DND-41 (cell line): ENCODE results near the gene CD58.
"Not testable (repeated sequence)": the region's sequence is repeated elsewhere in the genome, so short reads cannot be mapped to it uniquely, and the experiment has no call there.

Source experiments
- ATAC-seq: fragments of 200-7000 bp; cut with Tn5 transposase; 3 replicates; pipeline ENCODE4 v1.9.1; 2021; ENCODE audit warnings: low read depth; ENCODE audit not compliant: insufficient read depth
- DNase-seq: peaks from one replicate; pipeline ENCODE4 v3.0.0-alpha.2; 2020
- H2AFZ ChIP-seq: 2 replicates; pipeline ENCODE4 v1.6.0; 2012; ENCODE audit warnings: low read depth, low read length
- H3K27ac ChIP-seq: 2 replicates; pipeline ENCODE4 v1.5.1; 2012; ENCODE audit warnings: low read length, inconsistent platforms
- H3K27me3 ChIP-seq: fragments of 200-600 bp; sonication (generic); 2 replicates; pipeline ENCODE4 v1.6.0; 2012; ENCODE audit warnings: low read length, mild to moderate bottlenecking, inconsistent platforms; ENCODE audit not compliant: insufficient read depth, poor library complexity
- H3K36me3 ChIP-seq: 2 replicates; pipeline ENCODE4 v1.5.1; 2012; ENCODE audit warnings: low read length, inconsistent platforms; ENCODE audit not compliant: insufficient read depth
- H3K4me1 ChIP-seq: 2 replicates; pipeline ENCODE4 v1.5.1; 2012; ENCODE audit warnings: mild to moderate bottlenecking, low read length; ENCODE audit not compliant: insufficient read depth
- H3K4me2 ChIP-seq: 2 replicates; pipeline ENCODE4 v1.6.0; 2012; ENCODE audit warnings: mild to moderate bottlenecking, moderate library complexity, low read length, inconsistent platforms; ENCODE audit not compliant: insufficient read depth
- H3K4me3 ChIP-seq, 2 experiments: fragments of 200-600 bp in 1 of 2; shearing (Covaris generic) in 1 of 2; 2 replicates each; pipeline ENCODE4 v1.5.1; 2012 to 2016; ENCODE audit warnings: inconsistent platforms in 2 of 2, low read length in 2 of 2, mild to moderate bottlenecking in 2 of 2, low read depth in 1 of 2, moderate library complexity in 1 of 2
- H3K79me2 ChIP-seq: 2 replicates; pipeline ENCODE4 v1.6.0; 2012; ENCODE audit warnings: low read length, inconsistent platforms; ENCODE audit not compliant: insufficient read depth
- H3K9ac ChIP-seq: 2 replicates; pipeline ENCODE4 v1.6.0; 2012; ENCODE audit warnings: low read depth, mild to moderate bottlenecking, inconsistent platforms, low read length, moderate library complexity
- H3K9me3 ChIP-seq: 2 replicates; pipeline ENCODE4 v1.5.1; 2012; ENCODE audit warnings: low read length, moderate library complexity, mild to moderate bottlenecking, inconsistent platforms; ENCODE audit not compliant: insufficient read depth, severe bottlenecking
- H4K20me1 ChIP-seq: 2 replicates; pipeline ENCODE4 v1.6.0; 2012; ENCODE audit warnings: low read length; ENCODE audit not compliant: insufficient read depth
- CTCF ChIP-seq: IDR thresholded peaks from 2 replicates; pipeline ENCODE4 v1.5.1; 2012; ENCODE audit warnings: borderline replicate concordance, low read length, moderate library complexity, mild to moderate bottlenecking; ENCODE audit not compliant: poor library complexity, severe bottlenecking; ENCODE audit errors: extremely low read depth
- EZH2 ChIP-seq: IDR thresholded peaks from 3 replicates; pipeline ENCODE4 v1.6.1; 2012; ENCODE audit warnings: borderline replicate concordance, low read depth, mild to moderate bottlenecking, moderate library complexity, low read length, inconsistent platforms; ENCODE audit not compliant: severe bottlenecking

Gene CD58

GRCh38 chr1:116570358-116571214, at the start of gene CD58:
TSS of gene CD58 (minus strand) at chr1:116571026. CDS start at chr1:116570972, 54 bp downstream.
- H3K4me2 ChIP-seq = peak within 1 kb of the TSS; percentile 87
- peaks cover 50% of the 10 kb centered on the region for H3K79me2 ChIP-seq
- peak within 1 kb of the TSS; percentile 69 for H2AFZ ChIP-seq
- H3K9me3 ChIP-seq = no peaks in the 10 kb centered on the region
- peak within 1 kb of the TSS; percentile 74 for H3K9ac ChIP-seq
- H3K27me3 ChIP-seq = no peaks in the 10 kb centered on the region
- H3K36me3 ChIP-seq = no peaks in the 10 kb centered on the region
- peak; percentile 87 for TF ChIP-seq CTCF
- no peak for TF ChIP-seq EZH2
- ATAC-seq (peak; percentile 85), DNase-seq (peak; percentile 88)
- H3K4me1 ChIP-seq = peaks cover 42% of the 10 kb centered on the region
- peak within 1 kb of the TSS; percentile 32 to 60; a peak in 3 of 4 replicates for H3K4me3 ChIP-seq
- H3K27ac ChIP-seq = peak within 1 kb of the TSS; percentile 80
- no peaks in the 10 kb centered on the region; the same call in 1 of the 2 replicates for H4K20me1 ChIP-seq

- H3K36me3 ChIP-seq, H3K27ac ChIP-seq, H3K9ac ChIP-seq, ATAC-seq, H3K4me1 ChIP-seq, H3K4me3 ChIP-seq, DNase-seq, H3K79me2 ChIP-seq, H3K4me2 ChIP-seq, H3K27me3 ChIP-seq, H3K9me3 ChIP-seq, H2AFZ ChIP-seq, H4K20me1 ChIP-seq: not testable (repeated sequence)
Observed at GRCh38 chr1:116620392-116620791, 49.6 kb upstream of the CD58 start.

- H3K27me3 ChIP-seq, H4K20me1 ChIP-seq, H3K79me2 ChIP-seq, ATAC-seq, H2AFZ ChIP-seq, H3K36me3 ChIP-seq, H3K4me2 ChIP-seq, H3K9me3 ChIP-seq, H3K4me3 ChIP-seq, H3K27ac ChIP-seq, H3K9ac ChIP-seq, H3K4me1 ChIP-seq, DNase-seq: not testable (repeated sequence)
Observed at GRCh38 chr1:116619106-116619505, 48.3 kb upstream of the CD58 start.

GRCh38 chr1:116617808-116618207, 47.0 kb upstream of the CD58 start:
- not testable (repeated sequence) for H3K9ac ChIP-seq, H3K4me3 ChIP-seq, H3K9me3 ChIP-seq, H3K4me1 ChIP-seq, H3K4me2 ChIP-seq, H3K36me3 ChIP-seq, H3K27me3 ChIP-seq, ATAC-seq, H2AFZ ChIP-seq, H3K79me2 ChIP-seq, H3K27ac ChIP-seq, H4K20me1 ChIP-seq, DNase-seq

GRCh38 chr1:116613825-116614224, 43.0 kb upstream of the CD58 start:
- H3K36me3 ChIP-seq, DNase-seq, H3K4me2 ChIP-seq, H2AFZ ChIP-seq, H3K27ac ChIP-seq, H3K4me1 ChIP-seq, H3K79me2 ChIP-seq, H4K20me1 ChIP-seq, H3K9ac ChIP-seq, H3K4me3 ChIP-seq, H3K9me3 ChIP-seq, ATAC-seq, H3K27me3 ChIP-seq: not testable (repeated sequence)

- ATAC-seq, H3K36me3 ChIP-seq, H3K27me3 ChIP-seq, H4K20me1 ChIP-seq, H3K4me3 ChIP-seq, H3K27ac ChIP-seq, H3K9ac ChIP-seq, H3K79me2 ChIP-seq, H3K9me3 ChIP-seq, H2AFZ ChIP-seq, DNase-seq, H3K4me2 ChIP-seq, H3K4me1 ChIP-seq: not testable (repeated sequence)
Observed at GRCh38 chr1:116609801-116610371, 39.1 kb upstream of the CD58 start.

GRCh38 chr1:116608841-116609240, 38.0 kb upstream of the CD58 start:
- not testable (repeated sequence) for H3K79me2 ChIP-seq, H3K9me3 ChIP-seq, H2AFZ ChIP-seq, H3K27me3 ChIP-seq, H3K27ac ChIP-seq, H3K4me2 ChIP-seq, ATAC-seq, DNase-seq, H3K4me3 ChIP-seq, H4K20me1 ChIP-seq, H3K9ac ChIP-seq, H3K36me3 ChIP-seq, H3K4me1 ChIP-seq
